Placental pericyte (primary cell): ENCODE data around the gene ARHGAP5. TPM values are rescaled to one million over a fixed set of nuclear protein-coding genes. Genes with fewer than 3 reads are reported as not detected.

Experiments
- small RNA-seq: library from RNA; depleted of rRNA; stranded (forward); fragments of <200 nt; gene quantifications from one replicate; pipeline ENCODE3, GENCODE V24; 2012; ENCODE audit warnings: low replicate concordance
- total RNA-seq: library from RNA; depleted of rRNA; stranded (reverse); fragments of >200 nt; gene quantifications from 2 replicates; pipeline ENCODE4 v1.2.3, GENCODE V29; 2012

ARHGAP5 gene
- 78.9 and 82.7 TPM in 2 replicates for total RNA-seq

GRCh38 chr14:32077081-32078022 is at the start of gene ARHGAP5:
TSS of gene ARHGAP5 (plus strand) at chr14:32077304. CDS start at chr14:32090670, 13,366 bp downstream.

GRCh38 chr14:32201816-32202490 is 124.8 kb downstream of the ARHGAP5 start, which contains the start of gene RNU6-7:
TSS of gene RNU6-7 (plus strand) at chr14:32202045.

GRCh38 chr14:32202998-32203882 is 126.1 kb downstream of the ARHGAP5 start, which contains the start of gene RNU6-8:
TSS of gene RNU6-8 (minus strand) at chr14:32203269.

Small RNA genes within 50 kb of the gene (small RNA-seq; reads per million reads assigned to genes)
- gene RNU6-7 (0.16 reads per million), gene RNU6-8 (4.5 reads per million, percentile 86 among the genes with 10 or more reads in this experiment)

Other genes with a start within 250 kb of the ARHGAP5 start
- gene RNU6-7, start 124.7 kb downstream of the ARHGAP5 start, total RNA-seq, result not detected in 2 replicates
- not detected in 2 replicates for gene RNU6-8, start 126.0 kb downstream of the ARHGAP5 start, total RNA-seq